Hypothalamus (tissue), 51 donors: ENCODE measurements around the gene PITPNC1.
"Not testable (repeated sequence)": the region's sequence is repeated elsewhere in the genome, so short reads cannot be mapped to it uniquely, and the experiment has no call there.

Source experiments
- DNase-seq, 51 donors: peaks; one replicate each; lab custom pipeline; 2025; lab: John Stamatoyannopoulos, UW

Gene PITPNC1

DNA sequence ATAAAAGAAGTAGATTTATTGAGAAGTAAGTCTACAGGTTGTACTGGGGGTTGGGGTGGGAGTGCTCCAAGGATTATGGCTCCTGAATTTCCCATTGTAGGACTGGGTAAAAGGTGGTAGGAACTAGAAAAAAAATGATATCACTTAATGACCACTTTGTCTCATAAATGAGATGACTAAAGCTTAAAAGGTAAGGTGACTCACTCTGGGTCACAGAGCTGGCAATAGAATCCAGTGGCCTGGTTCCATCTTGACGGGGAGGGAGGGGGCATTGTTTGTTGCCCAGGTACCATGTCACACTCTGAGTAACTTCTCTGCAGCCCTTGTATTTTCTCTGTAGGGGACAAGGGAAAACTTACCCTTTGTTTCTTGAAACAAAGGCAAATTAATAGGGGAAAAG is 126.1 kb downstream of the PITPNC1 start:
- DNase-seq: peak in 2 of 51 donors; percentile 28 to 31

DNA sequence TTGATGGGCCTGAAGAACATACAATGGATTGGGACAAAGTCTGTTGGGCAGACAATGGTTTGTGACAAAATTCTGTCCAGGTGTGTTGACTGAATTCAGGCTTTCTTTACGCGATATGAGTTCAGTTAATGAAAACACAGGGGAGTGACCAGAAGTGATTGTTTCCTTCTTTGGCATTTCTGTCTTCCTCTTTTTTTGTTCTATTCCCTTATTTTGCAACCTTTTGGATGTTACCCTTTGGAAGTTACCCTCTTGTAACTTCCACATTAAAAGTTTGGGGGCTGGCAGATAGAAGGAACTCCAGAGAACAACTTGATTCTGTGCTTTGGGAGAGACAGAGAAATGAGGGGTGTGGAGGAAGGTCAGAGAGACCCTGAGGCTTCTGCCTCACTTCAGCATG is 126.7 kb downstream of the PITPNC1 start:
- DNase-seq: no peak

DNA sequence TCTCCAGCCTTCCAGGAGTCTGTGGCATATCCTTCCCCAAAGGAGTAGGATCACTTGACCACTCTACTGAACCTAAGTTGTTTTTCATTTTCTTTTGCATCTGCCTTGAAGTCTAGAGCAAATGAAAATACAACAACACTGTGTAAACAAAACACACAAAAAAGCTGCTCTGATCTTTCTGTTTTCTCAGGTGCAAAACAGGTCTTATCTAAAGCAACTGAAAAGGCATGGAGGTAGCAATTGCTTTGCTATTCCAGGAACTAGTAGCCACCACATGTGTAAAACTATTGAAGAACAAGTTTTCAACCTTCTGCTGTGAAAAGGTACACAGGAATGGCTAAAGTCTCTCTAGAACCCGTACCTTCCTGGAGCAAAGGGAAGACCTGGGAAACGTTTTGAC is 127.1 kb downstream of the PITPNC1 start:
- no peak for DNase-seq

DNA sequence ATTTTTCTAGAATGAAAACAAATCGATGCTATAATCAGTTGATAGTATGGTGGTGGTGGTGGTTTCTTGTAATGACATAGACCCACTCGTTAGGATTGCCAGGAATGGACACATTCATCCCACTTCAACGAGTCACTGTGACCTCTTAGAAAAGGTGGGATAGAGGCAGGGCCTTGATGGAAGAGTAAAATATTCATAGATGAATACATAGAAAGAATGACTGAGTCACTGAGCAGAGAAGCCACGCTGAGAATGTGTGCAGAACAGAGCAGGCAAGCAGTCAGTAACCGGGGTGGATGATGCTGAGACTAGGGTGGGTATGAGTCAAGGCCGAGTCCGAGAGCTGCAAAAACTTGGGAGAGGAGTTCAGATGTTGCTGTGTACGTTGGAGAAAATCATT is 129.9 kb downstream of the PITPNC1 start:
- no peak for DNase-seq

DNA sequence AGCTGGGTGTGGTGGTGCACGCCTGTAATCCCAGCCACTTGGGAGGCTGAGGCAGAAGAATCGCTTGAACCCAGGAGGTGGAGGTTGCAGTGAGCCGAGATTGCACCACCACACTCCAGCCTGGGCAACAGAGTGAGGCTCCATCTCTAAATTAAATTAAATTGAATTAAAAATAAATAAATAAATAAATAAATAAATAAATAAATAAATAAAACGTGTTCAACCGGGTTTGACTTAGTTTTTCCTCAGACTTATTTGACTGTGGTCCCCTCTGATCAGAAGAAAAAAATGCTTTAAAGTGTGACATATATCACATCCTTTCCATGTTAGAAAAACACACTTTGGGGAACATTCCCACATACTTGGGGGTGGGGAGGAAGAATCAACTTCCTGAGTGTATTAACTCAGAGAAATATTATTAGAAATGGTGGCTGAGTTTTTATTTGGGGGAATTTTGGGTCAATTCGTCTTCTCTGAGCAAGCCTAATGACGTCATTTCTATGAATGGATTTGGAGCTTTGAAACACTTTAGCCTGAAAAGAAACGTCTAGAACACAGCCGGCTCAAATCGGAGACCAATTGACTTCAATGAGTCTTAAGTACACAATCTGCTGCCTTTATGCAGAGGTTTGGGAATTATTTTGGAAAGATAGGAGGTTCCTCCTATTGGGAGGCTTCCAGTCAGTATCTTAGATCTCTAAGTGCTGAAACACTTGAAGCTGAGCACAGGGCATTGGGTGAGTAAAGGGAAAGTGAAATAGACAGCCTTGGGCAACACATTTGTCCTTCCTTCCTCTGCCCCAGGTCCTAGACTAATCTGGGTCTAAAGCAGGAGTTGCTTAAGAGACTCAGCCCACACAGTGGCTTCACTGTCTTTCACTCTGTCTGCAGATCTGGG is 132.6 kb downstream of the PITPNC1 start:
- peak in 5 of 51 donors; percentile 21 to 63 (median 31) for DNase-seq

DNA sequence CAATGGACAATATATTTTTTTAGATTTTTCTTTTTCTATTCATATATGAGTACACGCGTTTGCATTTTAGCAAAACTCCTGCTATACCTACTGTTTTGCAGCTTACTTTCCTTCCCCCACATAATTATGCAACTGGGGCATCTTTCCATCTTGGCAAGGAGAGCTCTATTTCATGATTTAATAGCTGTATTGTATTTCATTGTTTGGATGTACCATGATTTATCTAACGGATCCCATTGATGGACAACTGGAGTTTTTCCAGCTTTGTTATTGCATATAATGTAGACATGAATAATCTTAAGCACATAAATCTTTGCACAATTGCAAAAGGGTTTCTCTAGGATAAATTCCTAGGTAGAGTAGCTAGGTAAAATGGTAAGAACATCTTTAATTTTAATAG is 133.9 kb downstream of the PITPNC1 start:
- no peak for DNase-seq

DNA sequence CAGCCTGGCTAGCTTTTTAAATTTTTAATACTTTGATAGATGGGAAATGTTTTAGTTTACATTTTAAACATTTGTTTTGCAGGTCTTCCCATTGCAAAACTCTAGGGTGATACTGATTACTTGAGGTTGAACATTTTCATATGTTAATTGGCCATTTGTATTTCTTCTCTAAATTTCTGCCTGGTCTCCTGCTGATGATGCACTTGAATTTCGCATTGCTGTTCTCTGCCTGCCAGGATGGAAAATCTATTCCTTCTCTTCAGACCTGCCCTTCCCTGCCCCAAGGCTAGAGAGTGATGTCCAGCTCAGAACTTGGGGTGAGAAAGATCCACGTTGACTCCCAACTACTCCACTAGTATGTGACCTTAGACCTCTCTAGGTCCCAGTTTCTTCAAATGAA is 134.7 kb downstream of the PITPNC1 start:
- no peak for DNase-seq

DNA sequence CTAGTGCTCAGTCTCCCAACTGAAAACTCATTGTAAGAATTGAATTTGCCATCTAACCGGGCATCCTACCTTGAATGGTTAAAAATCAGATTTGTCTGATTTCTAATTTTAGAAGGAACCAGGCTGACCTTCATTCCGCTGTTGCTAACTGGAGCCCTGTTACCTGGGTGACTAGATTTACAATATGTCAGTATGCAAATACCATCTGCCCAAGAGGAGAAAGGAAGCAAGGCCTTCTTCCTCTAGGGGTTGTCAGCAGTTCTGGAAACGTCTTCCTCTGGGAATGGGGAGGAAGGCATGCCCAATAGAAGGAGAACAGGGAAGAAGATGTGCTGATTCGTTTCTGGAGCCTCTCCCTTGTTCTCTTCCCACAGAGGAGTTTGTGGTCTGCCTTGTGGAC is 137.9 kb downstream of the PITPNC1 start:
- DNase-seq: peak in 1 of 51 donors; percentile 46

DNA sequence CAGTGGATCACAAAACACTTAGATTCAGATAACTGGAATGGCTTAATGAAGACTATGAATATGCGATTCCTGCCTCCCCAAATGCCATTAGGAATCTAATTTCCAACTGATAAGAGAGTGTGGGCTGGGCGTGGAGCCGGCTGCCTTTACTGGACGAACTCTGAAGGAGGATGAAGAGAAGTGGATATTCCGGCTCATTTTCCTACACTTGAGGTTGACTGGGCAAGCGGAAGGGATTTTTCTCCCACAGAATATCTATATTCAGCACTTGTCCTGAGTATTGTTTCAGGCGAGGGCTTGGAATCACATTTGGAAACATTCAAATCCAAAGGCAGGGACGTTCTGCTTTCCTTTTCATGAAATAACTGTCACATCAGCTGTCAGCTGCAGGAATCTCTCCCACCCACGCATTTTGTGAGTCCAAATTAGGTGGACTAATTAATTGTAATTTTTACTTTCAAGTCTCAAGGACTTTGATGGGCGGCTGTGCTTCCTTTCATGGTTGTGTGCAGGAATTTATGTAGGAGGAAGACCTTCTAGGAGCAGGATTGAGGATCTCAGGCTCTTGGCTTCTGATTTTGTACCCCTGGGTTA is 138.5 kb downstream of the PITPNC1 start:
- peak in 1 of 51 donors; percentile 54 for DNase-seq

DNA sequence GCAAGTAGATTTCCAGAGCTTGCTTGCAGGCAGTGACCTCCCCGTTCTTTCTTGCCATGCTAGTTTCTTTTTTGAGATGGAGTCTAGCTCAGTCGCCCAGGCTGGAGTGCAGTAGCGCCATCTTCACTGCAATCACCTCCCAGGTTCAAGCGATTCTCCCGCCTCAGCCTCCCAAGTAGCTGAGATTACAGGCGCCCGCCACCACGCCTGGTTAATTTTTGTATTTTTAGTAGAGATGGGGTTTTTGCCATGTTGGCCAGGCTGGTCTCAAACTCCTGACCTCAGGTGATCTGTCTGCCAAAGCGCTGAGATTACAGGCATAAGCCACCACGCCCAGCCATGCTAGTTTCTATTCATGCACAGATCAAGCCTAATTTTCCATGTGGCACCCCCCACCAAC is 139.5 kb downstream of the PITPNC1 start:
- DNase-seq: not testable (repeated sequence)

DNA sequence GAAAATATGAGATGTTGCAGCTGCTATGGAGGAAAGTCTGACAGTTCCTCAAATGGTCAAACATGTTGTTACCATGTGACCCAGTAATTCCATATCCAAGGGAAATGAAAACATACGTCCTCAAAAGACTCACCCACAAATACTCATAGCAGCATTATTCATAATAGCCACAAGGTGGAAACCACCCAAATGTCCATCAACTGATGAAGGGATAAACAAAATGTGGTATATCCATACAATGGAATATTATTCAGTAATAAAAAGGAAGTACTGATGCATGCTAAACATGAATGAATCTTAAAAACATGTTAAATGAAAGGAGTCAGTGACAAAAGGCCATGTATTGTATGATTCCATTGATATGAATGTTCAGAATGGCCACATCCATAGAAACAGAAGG is 140.2 kb downstream of the PITPNC1 start:
- no peak for DNase-seq

DNA sequence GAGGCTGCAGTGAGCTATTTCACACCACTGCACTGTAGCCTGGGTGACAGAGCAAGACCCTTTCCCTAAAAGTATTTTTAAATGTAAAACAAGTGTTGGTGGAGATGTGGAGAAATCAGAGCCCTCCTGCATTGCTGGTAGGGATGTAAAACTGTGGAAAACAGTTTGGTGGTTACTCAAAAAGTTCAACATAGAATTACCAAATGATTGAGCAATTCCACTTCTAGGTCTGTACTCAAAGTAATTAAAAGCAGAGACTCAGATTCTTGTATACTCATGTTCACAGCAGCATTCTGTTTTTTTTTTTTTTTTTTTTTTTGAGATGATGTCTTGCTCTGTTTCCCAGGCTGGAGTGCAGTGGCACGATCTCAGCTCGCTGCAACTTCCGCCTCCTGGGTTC is 141.8 kb downstream of the PITPNC1 start:
- no peak for DNase-seq

DNA sequence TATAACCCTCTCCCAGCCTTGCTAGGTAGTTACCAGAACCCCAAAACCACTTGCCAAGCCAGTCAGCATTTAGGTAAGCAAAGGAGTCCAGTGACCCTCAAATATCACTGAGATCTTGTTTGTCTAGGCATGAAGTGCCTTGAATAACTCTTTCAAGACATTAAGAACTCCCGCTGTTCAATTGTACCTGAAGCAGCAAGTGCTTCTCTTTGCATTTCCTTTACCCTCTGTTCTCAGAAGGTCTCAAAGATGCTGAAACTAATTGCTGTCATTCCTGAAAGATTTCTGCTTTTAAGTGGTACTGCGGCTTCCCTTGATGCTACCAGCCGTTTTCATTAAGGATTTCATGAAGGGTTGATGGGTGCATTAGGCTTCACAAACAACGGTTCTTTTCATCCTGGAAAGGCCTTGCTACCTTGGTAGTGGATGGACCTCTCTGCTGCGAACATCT is 142.7 kb downstream of the PITPNC1 start:
- no peak for DNase-seq

DNA sequence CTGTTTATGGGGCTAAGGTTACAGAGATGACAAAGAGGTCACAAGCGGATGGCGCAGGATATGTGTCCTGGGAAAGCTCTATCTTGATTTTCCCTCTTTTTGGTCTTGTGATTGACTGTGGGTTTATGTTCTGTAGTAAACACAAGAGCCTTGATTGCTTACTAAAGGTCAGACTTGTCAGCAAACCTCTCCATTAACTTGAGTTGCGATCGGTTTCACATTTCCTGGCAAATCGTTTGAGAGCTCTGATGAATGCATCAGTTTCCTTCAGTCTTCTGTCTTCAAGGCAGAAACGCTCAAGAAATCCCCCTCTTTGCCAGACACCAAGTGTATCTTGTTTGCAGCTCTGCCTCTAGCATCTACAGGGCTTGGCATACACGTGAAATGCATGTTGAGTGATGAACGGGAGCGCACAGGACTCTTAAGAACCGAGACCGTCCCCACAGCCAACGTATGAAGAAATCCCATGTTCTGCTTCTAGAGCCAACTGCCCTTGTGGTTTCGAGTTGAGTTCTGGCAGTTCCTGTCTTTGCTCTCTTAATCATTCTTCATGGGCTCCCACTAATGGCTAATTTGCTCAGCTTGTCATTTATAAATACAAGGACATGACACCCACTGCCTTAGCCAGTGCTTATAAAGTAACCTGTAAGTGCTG is 143.3 kb downstream of the PITPNC1 start:
- DNase-seq: peak in 4 of 51 donors; percentile 17 to 37 (median 24)

DNA sequence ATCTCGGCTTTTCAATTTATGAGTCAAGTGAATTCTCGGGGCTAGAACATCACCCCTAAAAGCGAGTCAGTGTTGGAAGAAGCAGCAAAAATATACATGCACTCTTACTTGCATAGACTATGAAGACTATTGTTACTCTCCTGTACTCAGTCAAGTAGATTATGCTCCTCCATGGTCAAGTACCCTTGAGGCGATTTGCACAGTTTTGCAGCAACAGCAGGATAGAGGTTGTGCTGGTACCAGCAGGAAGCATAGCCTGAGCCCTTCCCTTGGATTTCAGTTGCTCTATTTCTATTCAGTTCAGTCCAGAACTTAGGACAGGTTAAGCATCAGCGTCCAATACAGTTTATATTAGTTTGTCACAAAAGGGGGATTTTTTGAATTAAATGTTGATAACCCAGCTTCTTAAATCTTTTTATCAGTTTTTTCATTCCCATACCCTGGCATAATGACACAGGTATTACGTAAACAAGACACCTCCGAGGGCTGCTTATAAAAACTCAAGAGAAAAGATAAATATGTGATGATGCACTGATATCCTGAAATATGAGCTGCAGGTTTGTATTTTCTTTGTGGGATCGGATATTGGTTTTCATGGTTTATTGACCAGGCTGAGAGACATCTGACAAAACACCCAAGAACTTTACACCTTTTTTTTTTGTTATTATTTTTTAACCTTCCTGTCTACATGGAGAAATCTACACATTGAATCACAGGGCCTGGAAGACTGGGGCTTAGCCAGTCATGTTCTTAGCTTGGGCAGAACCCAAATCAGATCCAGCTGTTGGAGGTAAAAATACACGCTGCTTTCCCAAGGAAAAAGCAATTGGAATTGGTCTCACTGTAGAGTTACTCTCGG is 144.1 kb downstream of the PITPNC1 start:
- no peak for DNase-seq

DNA sequence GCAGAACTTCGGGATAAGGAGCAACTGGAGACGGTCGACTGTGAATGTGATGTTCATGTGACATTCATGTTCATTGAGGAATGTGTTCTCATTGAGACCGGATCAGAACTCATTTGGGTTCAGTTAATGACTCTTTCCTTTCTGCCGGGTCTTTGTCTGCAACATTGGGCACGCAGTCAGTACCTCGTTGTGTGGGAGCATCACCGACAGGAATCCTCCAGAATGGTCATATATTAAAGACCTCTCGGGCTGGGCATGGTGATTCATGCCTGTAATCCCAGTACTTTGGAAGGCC is 144.6 kb downstream of the PITPNC1 start:
- no peak for DNase-seq

DNA sequence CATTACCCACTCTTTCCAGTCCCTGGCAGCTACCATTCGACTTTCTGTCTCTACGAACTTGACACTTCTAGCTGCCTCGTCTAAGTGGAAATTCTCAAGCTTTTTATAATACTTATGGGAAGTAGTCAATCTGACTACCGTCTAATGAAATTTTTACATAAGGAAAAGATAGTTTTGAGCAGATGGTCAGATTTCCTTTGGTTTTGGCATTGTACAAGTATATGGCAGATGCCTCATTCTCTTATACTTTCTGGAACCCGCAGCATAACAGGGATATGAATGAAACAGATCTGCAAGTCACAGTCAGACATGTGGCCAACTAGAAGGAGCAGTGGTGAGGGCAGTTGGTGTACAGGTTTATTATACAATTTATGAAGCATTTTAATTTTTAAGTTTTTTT is 146.0 kb downstream of the PITPNC1 start:
- DNase-seq: no peak

DNA sequence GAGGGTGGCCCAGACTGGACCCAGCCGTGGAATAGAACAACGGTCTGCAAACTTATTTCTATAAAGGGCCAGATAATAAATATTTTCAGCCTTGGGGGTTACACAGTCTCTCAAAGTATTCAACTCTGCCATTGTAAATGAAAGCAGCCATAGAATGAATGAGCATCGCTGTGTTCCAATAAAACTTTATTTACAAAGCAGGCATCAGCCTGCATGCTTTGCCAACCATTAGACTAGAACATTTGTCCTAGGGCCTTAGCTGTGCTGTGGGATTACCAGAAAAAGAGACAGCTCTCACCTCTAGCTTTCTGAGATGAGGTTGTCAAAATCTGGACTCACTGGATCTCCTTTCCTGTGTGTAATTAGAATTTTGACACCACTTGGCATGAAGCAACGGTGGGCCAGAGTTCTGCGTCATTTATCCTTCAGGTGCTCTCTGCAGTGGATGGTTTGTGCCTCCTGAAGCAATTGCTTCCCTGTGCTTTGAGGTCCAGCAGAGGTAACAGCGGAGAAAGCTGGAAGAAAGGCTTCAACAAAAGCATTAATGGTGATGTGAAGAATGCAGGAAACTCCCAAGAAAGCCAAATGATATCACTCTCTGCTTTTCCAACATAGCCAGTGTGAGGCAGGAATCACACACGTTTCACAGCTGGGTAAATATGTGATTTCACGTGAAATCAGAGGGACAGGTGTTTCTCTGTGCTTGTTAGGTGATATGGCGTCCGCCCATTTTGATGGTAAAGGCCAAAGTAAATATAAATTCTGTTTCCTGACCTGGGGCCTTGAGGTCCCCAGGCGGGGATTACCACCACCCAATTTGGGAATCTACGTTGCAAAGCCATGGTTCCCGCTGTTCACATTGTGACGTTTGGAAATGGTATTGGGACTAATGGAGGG is 148.4 kb downstream of the PITPNC1 start:
- DNase-seq: no peak

DNA sequence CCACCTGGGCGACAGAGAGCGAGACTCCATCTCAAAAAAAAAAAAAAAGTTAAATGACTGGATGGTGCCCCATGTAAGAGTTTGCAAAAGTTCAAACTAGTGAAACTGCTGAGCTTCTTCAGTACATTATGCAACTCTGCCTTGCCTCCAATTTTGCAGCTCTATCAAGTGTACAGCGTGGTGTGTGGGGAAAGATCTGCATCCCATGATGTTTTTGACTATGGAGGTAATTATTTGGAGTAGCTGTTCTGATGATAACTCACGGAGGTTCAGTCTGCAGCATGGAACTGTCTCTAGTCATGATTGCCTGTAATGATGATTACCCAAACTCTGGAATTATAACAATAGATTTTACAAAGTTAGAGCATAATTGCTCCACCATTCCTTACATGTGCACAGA is 149.6 kb downstream of the PITPNC1 start:
- peak in 1 of 51 donors; percentile 38 for DNase-seq
